22Rv1 (cell line): ENCODE data around the gene PEX11G.

Experiments
- H3K27ac ChIP-seq: fragments of 450-650 bp; 2 replicates; pipeline ENCODE4 v1.5.1; 2017
- CTCF ChIP-seq: fragments of 450-650 bp; IDR thresholded peaks from 2 replicates; pipeline ENCODE4 v1.5.1; 2017; ENCODE audit warnings: mild to moderate bottlenecking
- ZFX ChIP-seq: fragments of 450-650 bp; IDR thresholded peaks from 2 replicates; pipeline ENCODE4 v1.6.1; 2017; ENCODE audit warnings: antibody characterized with exemption, borderline replicate concordance

The PEX11G gene

GRCh38 chr19:7470540-7471305 lies 18.1 kb downstream of the PEX11G start:
- TF ChIP-seq CTCF, result no peak
- no peak for TF ChIP-seq ZFX

GRCh38 chr19:7469669-7470285 lies 19.1 kb downstream of the PEX11G start:
- no peak for TF ChIP-seq ZFX
- no peak for TF ChIP-seq CTCF
- no peak overlapping the region for H3K27ac ChIP-seq

More at GRCh38 chr19:7470540-7471305, 18.1 kb downstream of the PEX11G start:
- H3K27ac ChIP-seq, result no peak overlapping the region

- H3K27ac ChIP-seq, result no peak overlapping the region
- TF ChIP-seq ZFX, result no peak
- TF ChIP-seq CTCF, result no peak
These were observed 20.0 kb downstream of the PEX11G start for GRCh38 chr19:7468840-7469239.

GRCh38 chr19:7467009-7467989 lies 21.5 kb downstream of the PEX11G start:
- TF ChIP-seq CTCF, result no peak
- no peak for TF ChIP-seq ZFX
- H3K27ac ChIP-seq, result no peak overlapping the region

- TF ChIP-seq CTCF (no peak), ZFX (no peak)
These were observed 25.3 kb downstream of the PEX11G start for GRCh38 chr19:7463575-7463974.

GRCh38 chr19:7461841-7462629 lies 26.8 kb downstream of the PEX11G start:
- no peak for TF ChIP-seq CTCF
- no peak for TF ChIP-seq ZFX
- no peak overlapping the region for H3K27ac ChIP-seq

More at GRCh38 chr19:7463575-7463974, 25.3 kb downstream of the PEX11G start:
- H3K27ac ChIP-seq, result no peak overlapping the region
